GM12873 (cell line): ENCODE measurements around the gene YIPF3.

Experiments used
- TF ChIP-seq, protein P1 (sequence below): IDR thresholded peaks from 2 replicates; pipeline ENCODE4 v1.5.1; 2012; ENCODE audit warnings: low read depth, mild to moderate bottlenecking, moderate library complexity, low read length, control low read depth; ENCODE audit not compliant: insufficient read depth; ENCODE audit errors: missing control alignments

The YIPF3 gene

DNA sequence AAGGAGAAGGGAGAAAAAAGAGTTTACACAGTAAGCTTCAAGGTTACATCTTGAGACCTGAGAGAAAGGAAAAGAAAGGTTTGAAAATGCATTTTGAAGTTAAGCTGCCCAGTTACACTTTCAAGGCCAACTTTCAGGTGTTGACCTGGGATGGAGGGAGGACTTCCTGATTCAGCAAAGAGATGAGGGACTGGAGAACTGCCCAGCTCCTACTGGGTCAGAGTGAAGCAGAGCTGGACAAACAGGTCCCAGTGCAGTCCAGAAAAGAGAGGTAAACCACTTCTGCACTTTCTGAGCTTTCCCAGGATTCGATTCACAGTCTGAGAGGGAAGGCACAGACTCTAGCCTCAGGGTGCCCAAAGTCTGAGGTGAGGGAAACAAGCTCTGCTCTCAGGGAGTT lies 45.3 kb downstream of the YIPF3 start:
- TF ChIP-seq, protein P1, sequence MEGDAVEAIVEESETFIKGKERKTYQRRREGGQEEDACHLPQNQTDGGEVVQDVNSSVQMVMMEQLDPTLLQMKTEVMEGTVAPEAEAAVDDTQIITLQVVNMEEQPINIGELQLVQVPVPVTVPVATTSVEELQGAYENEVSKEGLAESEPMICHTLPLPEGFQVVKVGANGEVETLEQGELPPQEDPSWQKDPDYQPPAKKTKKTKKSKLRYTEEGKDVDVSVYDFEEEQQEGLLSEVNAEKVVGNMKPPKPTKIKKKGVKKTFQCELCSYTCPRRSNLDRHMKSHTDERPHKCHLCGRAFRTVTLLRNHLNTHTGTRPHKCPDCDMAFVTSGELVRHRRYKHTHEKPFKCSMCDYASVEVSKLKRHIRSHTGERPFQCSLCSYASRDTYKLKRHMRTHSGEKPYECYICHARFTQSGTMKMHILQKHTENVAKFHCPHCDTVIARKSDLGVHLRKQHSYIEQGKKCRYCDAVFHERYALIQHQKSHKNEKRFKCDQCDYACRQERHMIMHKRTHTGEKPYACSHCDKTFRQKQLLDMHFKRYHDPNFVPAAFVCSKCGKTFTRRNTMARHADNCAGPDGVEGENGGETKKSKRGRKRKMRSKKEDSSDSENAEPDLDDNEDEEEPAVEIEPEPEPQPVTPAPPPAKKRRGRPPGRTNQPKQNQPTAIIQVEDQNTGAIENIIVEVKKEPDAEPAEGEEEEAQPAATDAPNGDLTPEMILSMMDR = no peak

DNA sequence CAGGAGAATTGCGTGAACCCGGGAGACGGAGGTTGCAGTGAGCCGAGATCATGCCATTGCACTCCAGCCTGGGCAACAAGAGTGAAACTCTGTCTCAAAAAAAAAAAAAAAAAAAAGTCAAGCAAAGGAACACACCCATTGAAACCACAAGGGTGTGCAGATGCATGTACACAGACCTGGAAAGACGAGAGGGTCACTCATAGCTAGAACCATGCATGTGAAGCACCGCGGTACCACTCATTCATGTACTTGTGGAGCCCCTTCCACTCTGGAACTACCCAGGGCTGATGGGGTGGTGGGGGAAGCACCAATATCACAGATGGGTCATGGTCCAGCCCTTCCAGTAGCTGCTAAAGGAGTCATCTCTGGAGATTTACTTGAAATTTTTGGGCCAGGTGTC lies 46.8 kb downstream of the YIPF3 start:
- TF ChIP-seq, protein P1 = no peak

DNA sequence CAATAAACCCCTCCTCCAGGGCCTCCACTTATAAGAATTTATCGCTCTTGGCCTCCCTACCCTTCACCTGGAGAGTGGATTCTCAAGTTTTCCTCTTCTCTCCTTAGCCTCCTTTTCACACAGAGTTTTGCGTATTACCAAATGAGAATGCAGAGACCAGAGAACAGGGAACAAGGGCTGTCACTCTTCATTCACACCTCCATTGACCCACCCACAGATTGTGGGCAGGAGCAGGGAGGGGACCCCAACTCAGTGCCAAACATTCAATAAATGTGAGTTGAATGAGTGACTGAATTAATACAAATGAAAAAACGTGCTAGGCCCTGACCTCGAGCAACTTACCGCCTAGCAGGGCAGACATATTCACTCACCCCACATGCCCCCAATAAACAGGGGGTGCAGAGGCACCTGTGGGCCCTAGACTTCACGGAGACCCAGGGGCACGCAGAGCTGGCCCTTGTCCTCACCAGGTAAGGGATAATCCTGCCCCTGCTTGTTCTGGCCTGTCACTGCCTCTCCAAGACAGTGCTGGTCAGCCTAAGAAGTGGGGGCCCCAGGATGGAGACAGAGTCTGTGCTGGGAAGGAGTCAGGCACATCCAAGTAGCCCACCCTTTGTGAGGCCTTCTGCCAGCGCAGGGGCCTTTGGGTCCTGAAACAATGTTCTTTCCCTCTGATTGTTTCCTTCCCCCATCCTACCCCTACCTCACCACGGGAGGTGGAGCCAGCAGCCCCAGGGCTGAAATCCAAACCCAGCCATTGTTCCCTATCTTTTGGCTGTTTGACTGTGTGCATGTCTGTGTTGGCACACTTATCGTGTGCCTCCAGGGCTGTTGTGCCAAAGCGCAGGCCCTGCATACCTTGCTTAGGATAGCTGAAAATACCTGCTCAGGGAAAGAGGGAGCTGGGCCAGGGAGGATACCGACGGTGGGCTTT lies 47.7 kb downstream of the YIPF3 start:
- TF ChIP-seq, protein P1 = no peak

DNA sequence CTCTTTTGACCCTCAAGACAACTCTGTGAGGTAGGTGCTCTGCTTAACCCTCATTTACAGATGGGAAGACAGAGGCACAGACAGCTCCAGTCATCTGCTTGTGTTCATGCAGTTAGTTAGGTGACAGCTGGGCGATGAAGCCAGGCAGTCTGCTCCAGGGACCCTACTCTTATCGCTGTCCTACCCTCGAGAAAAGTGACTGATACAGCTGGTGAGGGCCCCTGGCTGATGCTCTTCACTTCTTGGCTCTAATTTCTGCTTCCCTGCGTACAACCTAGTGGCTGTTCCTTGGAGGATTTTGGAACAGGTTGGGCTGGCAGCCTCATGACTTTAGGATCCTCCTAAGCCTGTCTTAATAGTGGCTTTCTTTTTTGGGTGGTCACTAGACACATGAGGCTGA lies 48.5 kb downstream of the YIPF3 start:
- TF ChIP-seq, protein P1 = no peak

DNA sequence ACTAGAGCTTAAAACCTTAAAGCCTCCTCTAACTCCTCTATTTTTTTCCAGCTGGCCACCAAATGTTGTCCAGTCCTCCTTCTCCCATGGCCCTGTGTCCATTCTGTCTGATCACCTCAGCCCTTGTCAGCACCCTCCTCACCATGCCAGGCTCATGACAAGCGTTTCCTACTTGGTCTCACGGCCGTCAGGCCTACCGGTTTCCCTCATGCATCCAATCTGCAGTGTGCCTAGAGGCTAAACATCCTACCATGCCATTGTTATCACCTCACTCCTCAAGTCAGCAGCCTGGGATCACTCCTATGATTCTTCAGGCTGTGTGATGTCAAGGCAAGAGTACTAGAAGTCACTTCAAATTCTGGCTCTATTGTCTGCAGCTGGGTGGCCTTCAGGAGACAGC lies 49.0 kb downstream of the YIPF3 start:
- TF ChIP-seq, protein P1 = no peak

DNA sequence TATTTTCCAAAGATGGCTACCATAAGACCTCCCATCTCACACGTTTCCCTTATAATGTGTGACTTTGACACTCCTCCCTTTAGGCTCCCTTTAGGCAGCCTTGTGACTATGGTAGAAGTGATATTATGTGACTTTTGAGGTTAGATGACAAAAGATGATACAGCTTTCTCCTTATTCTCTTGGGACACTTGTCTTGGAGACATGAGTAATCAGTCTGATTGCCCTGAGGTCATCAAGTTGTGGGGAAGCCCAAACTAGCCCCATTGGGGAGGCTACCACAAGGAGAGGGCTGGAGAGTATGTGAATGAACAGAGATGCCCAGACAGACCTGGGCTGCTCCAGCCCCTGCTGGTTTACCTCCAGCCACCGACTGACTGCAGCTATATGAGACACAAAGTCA lies 50.8 kb downstream of the YIPF3 start:
- TF ChIP-seq, protein P1 = no peak

DNA sequence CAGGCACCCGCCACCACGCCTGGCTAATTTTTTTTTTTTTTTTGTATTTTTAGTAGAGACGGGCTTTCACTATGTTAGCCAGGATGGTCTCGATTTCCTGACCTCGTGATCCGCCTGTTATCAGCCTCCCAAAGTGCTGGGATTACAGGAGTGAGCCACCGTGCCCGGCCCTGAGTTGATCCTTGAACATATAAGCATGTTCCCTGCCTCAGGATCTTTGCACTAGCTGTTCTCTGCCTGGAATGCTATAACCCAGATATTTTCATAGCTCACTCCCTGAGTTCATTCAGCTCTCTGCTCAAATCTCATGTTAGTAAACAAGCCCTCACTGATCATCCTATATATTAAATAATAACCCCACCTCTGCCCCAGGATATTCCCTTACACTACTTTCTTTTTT lies 52.4 kb downstream of the YIPF3 start:
- TF ChIP-seq, protein P1 = no peak
